Cardiac muscle cell (in vitro differentiated cells and primary cell): Measurements from ENCODE around the gene OPHN1. TPM values are rescaled to one million over a fixed set of nuclear protein-coding genes. Genes with fewer than 3 reads are reported as not detected.

Experiments
- DNase-seq, 2 donors: peaks; one replicate each; pipeline versions ENCODE4 v3.0.0 to v3.0.0-alpha.2; 2010 to 2017; ENCODE audit warnings: low read depth in 1 of 2, low spot score in 1 of 2
- H3K27ac ChIP-seq: fragments of 200-600 bp; sonication (generic); 2 replicates; pipeline ENCODE4 v1.5.1; 2016
- H3K27me3 ChIP-seq: fragments of 200-600 bp; sonication (generic); 2 replicates; pipeline ENCODE4 v1.6.0; 2016; ENCODE audit warnings: control low read depth
- H3K36me3 ChIP-seq: fragments of 200-600 bp; sonication (generic); 2 replicates; pipeline ENCODE4 v1.5.1; 2016; ENCODE audit warnings: control low read depth
- H3K4me1 ChIP-seq: fragments of 200-600 bp; sonication (generic); 2 replicates; pipeline ENCODE4 v1.8.1; 2017; ENCODE audit warnings: low read depth, mild to moderate bottlenecking, mixed run types
- H3K4me3 ChIP-seq: fragments of 200-600 bp; sonication (generic); 2 replicates; pipeline ENCODE4 v1.5.1; 2016; ENCODE audit warnings: mild to moderate bottlenecking
- H3K9me3 ChIP-seq: fragments of 200-600 bp; sonication (generic); 2 replicates; pipeline ENCODE4 v1.5.1; 2017; ENCODE audit warnings: low read depth, mild to moderate bottlenecking, control low read depth
- polyA plus RNA-seq: library from polyadenylated mRNA; unstranded; fragments of >200 nt; fragmentation: Nextera tagmentation; extraction: Ambion mirVana; gene quantifications from 2 replicates; pipeline ENCODE4 v1.2.1, GENCODE V29; 2016
- total RNA-seq: library from RNA; depleted of rRNA; stranded (reverse); fragments of >200 nt; gene quantifications from 2 replicates; pipeline ENCODE4 v1.2.3, GENCODE V29; 2016
- TF ChIP-seq, protein P1 (sequence below): IDR thresholded peaks from 2 replicates; pipeline ENCODE4 v1.5.1; 2012; ENCODE audit warnings: low read depth, mild to moderate bottlenecking, low read length

OPHN1 gene
- total and polyA plus RNA-seq, 2 experiments from 2014 or later = 2.4 to 4.7 TPM

DNA sequence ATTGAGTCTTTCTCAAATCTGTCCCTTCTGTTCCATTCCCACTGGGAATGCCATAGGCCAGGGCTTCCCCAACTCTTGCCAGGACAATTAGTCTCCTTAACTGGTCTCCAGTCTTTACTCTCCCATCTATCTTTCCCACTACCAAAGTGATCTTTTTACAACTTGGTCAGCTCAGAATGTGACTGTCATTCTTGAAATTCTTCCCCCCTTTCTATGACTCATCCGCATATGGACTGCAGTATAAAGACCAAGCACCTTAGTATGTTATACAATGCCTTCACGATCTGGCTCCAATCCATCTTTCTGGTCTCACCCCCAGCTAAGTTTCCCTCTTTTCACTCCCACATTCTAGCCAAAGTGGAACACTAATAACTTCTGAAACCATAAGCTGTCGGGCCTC lies 383.8 kb downstream of the OPHN1 start:
- TF ChIP-seq, protein P1, sequence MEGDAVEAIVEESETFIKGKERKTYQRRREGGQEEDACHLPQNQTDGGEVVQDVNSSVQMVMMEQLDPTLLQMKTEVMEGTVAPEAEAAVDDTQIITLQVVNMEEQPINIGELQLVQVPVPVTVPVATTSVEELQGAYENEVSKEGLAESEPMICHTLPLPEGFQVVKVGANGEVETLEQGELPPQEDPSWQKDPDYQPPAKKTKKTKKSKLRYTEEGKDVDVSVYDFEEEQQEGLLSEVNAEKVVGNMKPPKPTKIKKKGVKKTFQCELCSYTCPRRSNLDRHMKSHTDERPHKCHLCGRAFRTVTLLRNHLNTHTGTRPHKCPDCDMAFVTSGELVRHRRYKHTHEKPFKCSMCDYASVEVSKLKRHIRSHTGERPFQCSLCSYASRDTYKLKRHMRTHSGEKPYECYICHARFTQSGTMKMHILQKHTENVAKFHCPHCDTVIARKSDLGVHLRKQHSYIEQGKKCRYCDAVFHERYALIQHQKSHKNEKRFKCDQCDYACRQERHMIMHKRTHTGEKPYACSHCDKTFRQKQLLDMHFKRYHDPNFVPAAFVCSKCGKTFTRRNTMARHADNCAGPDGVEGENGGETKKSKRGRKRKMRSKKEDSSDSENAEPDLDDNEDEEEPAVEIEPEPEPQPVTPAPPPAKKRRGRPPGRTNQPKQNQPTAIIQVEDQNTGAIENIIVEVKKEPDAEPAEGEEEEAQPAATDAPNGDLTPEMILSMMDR = no peak
- no peaks in the 10 kb centered on the region for H3K27me3 ChIP-seq

DNA sequence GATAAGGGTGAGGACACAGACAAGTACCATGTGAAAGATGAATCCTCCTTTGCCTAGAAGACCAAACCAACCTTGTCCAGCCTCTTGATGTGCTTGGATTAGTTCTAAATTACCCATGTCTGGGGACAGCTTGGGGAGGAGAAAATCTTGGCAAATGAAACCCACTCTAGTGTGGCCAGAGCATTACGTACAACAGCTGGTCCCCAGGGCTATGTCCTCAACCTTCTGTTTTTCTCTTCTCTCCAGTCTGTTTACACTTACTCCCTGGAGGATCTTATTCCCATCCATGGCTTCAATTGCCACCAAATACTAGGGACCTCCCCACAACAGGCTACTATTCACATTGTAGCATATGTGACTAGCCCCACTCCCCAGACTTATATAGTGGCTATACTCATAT lies 384.5 kb downstream of the OPHN1 start:
- Histone ChIP-seq H3K27ac (no peak overlapping the region), H3K4me3 (no peak overlapping the region), H3K27me3 (no peaks in the 10 kb centered on the region), H3K9me3 (no peaks in the 10 kb centered on the region), H3K4me1 (no peaks in the 10 kb centered on the region), H3K36me3 (no peaks in the 10 kb centered on the region)
- DNase-seq = no peak
- TF ChIP-seq, protein P1 = no peak

More for the DNA sequence above, 383.8 kb downstream of the OPHN1 start:
- H3K9me3 ChIP-seq = no peaks in the 10 kb centered on the region
- no peak overlapping the region for H3K4me3 ChIP-seq
- H3K4me1 ChIP-seq = no peaks in the 10 kb centered on the region
- no peak overlapping the region for H3K27ac ChIP-seq
- no peaks in the 10 kb centered on the region for H3K36me3 ChIP-seq
- DNase-seq = no peak

DNA sequence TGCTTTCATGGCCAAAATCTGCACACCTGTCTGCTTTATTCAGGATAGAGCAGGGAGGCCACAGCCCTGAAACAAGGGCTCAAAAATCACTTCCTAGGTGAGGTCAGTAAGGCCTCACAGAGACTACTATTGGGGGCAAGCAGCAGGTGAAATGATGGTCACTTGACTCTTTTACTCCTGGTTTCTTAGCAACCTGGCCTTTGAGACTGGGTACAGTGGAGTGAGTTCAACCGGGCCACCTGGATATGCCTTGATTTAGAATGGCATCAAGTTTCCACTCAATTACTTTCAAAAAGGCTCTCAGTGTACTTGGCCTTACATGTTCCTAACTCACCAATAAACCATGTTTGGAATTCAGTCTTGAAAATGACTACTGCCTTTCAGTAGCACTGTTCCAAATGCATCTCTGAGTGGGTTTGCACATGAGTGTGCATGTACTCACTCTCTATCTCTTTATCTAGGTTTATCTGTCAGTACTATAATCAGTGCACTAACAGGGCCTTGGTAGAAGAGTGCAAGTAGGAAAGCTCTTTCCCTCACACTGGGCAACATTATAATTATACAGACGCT lies 388.2 kb downstream of the OPHN1 start:
- no peaks in the 10 kb centered on the region for H3K4me1 ChIP-seq
- no peaks in the 10 kb centered on the region for H3K9me3 ChIP-seq
- no peak overlapping the region for H3K27ac ChIP-seq
- H3K27me3 ChIP-seq = no peaks in the 10 kb centered on the region
- H3K36me3 ChIP-seq = no peaks in the 10 kb centered on the region
- DNase-seq = no peak
- H3K4me3 ChIP-seq = no peak overlapping the region
- TF ChIP-seq, protein P1 = no peak

DNA sequence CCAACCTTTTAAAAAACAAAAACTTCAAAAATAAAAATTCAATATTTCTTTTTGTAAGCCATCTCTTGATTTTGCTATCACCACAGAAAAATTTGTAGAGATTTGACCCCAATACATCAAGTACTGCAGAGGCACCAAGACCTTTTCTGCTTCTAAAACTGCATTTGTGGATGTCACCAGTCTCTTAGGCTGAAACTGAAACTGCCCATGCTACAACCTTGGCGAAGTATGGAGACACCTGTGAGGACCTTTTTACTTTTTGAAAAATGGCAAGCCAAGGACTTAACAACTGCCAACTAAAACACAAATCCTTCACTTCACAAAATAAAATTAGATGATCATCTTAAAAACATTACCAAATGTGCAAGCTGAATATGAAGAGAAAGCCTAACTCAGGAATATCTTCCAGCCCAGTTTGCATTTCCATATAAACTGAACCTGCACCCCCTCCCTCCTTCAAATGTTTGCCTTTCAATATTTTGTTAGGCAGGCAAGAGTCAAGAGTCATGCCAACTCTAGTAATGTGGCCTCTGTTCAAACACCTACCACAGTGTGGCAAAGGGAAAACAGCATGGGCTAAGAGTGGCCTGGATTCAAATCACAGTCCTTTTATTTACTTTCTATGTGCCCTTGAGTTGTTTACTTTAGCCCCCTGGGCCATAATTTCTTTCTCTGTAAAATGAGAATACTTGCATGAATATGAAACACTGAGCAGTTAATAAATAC lies 389.4 kb downstream of the OPHN1 start:
- DNase-seq = no peak
- TF ChIP-seq, protein P1 = no peak
- no peak overlapping the region for H3K27ac ChIP-seq
- H3K27me3 ChIP-seq = no peaks in the 10 kb centered on the region
- no peak overlapping the region for H3K4me3 ChIP-seq
- H3K9me3 ChIP-seq = no peaks in the 10 kb centered on the region
- no peaks in the 10 kb centered on the region for H3K4me1 ChIP-seq
- H3K36me3 ChIP-seq = no peaks in the 10 kb centered on the region

DNA sequence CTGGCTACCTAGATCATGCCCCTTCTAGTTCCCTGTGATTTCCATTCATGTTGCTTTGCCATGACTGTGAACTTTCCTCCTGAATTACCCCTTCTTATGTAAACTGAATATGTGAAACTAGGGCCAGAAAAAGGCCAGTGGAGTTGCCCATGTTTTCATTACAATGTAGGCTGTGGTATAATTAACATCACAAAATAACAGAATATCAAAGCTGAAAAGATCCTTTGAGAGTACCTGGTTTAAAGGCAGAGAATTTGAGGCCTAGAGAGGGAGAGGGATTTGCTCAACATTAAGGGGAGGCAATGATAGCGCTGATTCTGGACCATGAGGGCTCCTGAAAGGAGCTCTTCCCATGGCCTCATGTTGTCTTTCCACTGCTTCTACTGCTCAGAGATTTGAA lies 392.2 kb downstream of the OPHN1 start:
- Histone ChIP-seq H3K27me3 (no peaks in the 10 kb centered on the region), H3K9me3 (no peaks in the 10 kb centered on the region), H3K36me3 (no peaks in the 10 kb centered on the region), H3K4me1 (no peaks in the 10 kb centered on the region), H3K4me3 (no peak overlapping the region), H3K27ac (no peak overlapping the region)
- TF ChIP-seq, protein P1 = no peak
- DNase-seq = no peak
